ENCODE data around the gene DYNLRB1. TPM values are rescaled to one million over a fixed set of nuclear protein-coding genes. Genes with fewer than 3 reads are reported as not detected.

Gene DYNLRB1
- total and polyA plus RNA-seq, 4 donors: 15.8 to 66.9 (median 44.8) TPM

DNA sequence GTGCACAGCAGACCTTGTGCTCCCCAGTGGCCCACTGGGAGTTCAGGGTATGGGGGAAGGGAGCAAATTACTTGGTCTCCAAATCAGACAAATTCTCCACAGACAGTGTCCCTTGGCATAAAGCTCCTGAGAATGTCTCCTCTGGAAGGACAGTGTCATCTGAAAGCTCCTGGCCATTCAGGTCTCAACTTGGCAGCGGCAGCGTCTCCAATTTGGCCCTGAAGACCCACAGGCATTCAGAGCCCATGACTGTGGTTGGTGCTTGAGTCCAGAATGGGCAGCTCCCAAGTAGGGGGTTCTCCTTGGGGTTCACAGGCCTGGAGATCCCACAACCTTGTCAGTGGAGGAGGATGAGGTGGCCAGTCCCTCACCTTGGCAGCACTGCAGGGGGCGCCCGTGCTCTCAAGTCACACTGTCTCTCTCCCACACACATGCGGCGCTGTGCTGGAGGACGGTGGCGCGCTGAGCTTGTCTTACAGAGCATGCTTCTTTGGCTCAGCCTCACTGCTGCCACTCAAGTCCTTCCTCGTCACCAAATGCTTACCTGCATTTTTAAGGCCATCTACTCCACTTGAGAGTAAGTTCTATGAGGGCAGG, 20.7 kb downstream of the DYNLRB1 start:
- Histone ChIP-seq H3K9ac (ENCODE audit: low read depth in 1 of 2, low read length in 2 of 2) (no peak overlapping the region), H3K27ac (ENCODE audit: low read depth in 1 of 2, low read length in 2 of 2) (no peak overlapping the region), H3K9me3 (ENCODE audit: control insufficient read depth in 4 of 4, low read length in 3 of 4) (no peaks in the 10 kb centered on the region), H3K4me3 (ENCODE audit: low read depth in 1 of 3, low read length in 3 of 3) (no peak overlapping the region), H3K36me3 (ENCODE audit: control insufficient read depth in 4 of 4, insufficient read depth in 3 of 4, low read depth in 1 of 4, low read length in 3 of 4) (peaks cover 14 to 43% (median 39%) of the 10 kb centered on the region in 4 donors), H3K4me1 (ENCODE audit: control insufficient read depth in 4 of 4, insufficient read depth in 4 of 4, low read length in 3 of 4) (peaks cover 0 to 13% (median 8%) of the 10 kb centered on the region in 4 donors), H3K27me3 (ENCODE audit: control insufficient read depth in 4 of 4, insufficient read depth in 4 of 4, low read length in 3 of 4) (no peaks in the 10 kb centered on the region)
- TF ChIP-seq REST (IDR thresholded peaks at IDR 0.05) (no peak), HNF4A (conservative IDR thresholded peaks at IDR 0.05) (no peak), RAD21 (IDR thresholded peaks at IDR 0.05) (peak; percentile 56 to 70)
- TF ChIP-seq, protein P1, sequence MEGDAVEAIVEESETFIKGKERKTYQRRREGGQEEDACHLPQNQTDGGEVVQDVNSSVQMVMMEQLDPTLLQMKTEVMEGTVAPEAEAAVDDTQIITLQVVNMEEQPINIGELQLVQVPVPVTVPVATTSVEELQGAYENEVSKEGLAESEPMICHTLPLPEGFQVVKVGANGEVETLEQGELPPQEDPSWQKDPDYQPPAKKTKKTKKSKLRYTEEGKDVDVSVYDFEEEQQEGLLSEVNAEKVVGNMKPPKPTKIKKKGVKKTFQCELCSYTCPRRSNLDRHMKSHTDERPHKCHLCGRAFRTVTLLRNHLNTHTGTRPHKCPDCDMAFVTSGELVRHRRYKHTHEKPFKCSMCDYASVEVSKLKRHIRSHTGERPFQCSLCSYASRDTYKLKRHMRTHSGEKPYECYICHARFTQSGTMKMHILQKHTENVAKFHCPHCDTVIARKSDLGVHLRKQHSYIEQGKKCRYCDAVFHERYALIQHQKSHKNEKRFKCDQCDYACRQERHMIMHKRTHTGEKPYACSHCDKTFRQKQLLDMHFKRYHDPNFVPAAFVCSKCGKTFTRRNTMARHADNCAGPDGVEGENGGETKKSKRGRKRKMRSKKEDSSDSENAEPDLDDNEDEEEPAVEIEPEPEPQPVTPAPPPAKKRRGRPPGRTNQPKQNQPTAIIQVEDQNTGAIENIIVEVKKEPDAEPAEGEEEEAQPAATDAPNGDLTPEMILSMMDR (IDR thresholded peaks at IDR 0.05; ENCODE audit: low read depth, low read length, missing input control): peak; percentile 31
- 79% methylated on average over 10 of the region's 10 CpGs for WGBS
- peak; percentile 65 for DNase-seq (ENCODE audit: low spot score)

DNA sequence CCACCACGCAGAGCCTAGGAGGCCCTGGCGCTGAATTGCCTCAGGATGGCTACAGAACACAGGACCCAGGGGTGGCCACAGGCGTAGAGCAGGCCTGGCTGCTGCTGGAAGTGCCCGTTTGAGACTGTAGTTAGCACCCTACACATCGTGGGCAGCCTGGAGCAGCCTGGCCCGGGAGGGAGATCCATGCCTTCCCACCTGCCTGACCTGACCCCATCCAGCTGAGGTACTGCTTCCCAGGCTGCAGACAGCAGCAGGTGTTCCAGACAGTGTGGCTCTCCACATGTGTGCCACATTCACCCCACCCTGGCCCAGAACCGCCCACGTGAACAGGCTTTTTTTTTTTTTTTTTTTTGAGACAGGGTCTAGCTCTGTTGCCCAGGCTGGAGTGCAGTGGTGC, 21.4 kb downstream of the DYNLRB1 start:
- TF ChIP-seq, protein P1 (IDR thresholded peaks at IDR 0.05; ENCODE audit: low read depth, low read length, missing input control): no peak
- no peak for TF ChIP-seq HNF4G (IDR thresholded peaks at IDR 0.05)
- no peak for TF ChIP-seq HNF4A (conservative IDR thresholded peaks at IDR 0.05)
- no peak for TF ChIP-seq NR2F2 (IDR thresholded peaks at IDR 0.05)
- TF ChIP-seq GABPA (IDR thresholded peaks at IDR 0.05 in 1 of 2, conservative IDR thresholded peaks at IDR 0.05 in 1 of 2): no peak
- TF ChIP-seq JUND (IDR thresholded peaks at IDR 0.05): no peak
- TF ChIP-seq RAD21 (IDR thresholded peaks at IDR 0.05): no peak
- TF ChIP-seq FOXA1 (IDR thresholded peaks at IDR 0.05): no peak
- no peak for TF ChIP-seq REST (IDR thresholded peaks at IDR 0.05)
- TF ChIP-seq MAX (IDR thresholded peaks at IDR 0.05): no peak
- no peak for TF ChIP-seq ZBTB33 (IDR thresholded peaks at IDR 0.05)
- TF ChIP-seq FOXA2 (IDR thresholded peaks at IDR 0.05): no peak
- no peak for TF ChIP-seq ATF3 (IDR thresholded peaks at IDR 0.05)
- WGBS: 91% methylated on average over 8 of the region's 8 CpGs

More for the DNA sequence above, 21.4 kb downstream of the DYNLRB1 start:
- H3K36me3 ChIP-seq (ENCODE audit: control insufficient read depth in 4 of 4, insufficient read depth in 3 of 4, low read depth in 1 of 4, low read length in 3 of 4): peaks cover 16 to 42% (median 37%) of the 10 kb centered on the region in 4 donors
- H3K4me1 ChIP-seq (ENCODE audit: control insufficient read depth in 4 of 4, insufficient read depth in 4 of 4, low read length in 3 of 4): peaks cover 0 to 13% (median 8%) of the 10 kb centered on the region in 4 donors
- no peaks in the 10 kb centered on the region for H3K27me3 ChIP-seq (ENCODE audit: control insufficient read depth in 4 of 4, insufficient read depth in 4 of 4, low read length in 3 of 4)
- DNase-seq (ENCODE audit: low spot score): no peak
- H3K4me3 ChIP-seq (ENCODE audit: low read depth in 1 of 3, low read length in 3 of 3): no peak overlapping the region
- H3K27ac ChIP-seq (ENCODE audit: low read depth in 1 of 2, low read length in 2 of 2): no peak overlapping the region
- H3K9me3 ChIP-seq (ENCODE audit: control insufficient read depth in 4 of 4, low read length in 3 of 4): no peaks in the 10 kb centered on the region
- no peak overlapping the region for H3K9ac ChIP-seq (ENCODE audit: low read depth in 1 of 2, low read length in 2 of 2)
